ENCODE results near the gene RPA3. TPM values are rescaled to one million over a fixed set of nuclear protein-coding genes. Genes with fewer than 3 reads are reported as not detected.
A peak's percentile ranks its signal among the peaks of the same experiment; 100 is the strongest.
"Not testable (repeated sequence)": the region's sequence is repeated elsewhere in the genome, so short reads cannot be mapped to it uniquely, and the experiment has no call there.

Gene RPA3
- total RNA-seq, 6 donors from 2014 or later: 6.3 to 31.1 (median 19.5) TPM

GRCh38 chr7:7687800-7688199, 30.6 kb downstream of the RPA3 start:
- no peak for DNase-seq
- Histone ChIP-seq H3K27me3 (no peaks in the 10 kb centered on the region), H3K27ac (peak overlapping the region in 2 of 4 donors; percentile 2 to 23), H3K4me3 (peak overlapping the region in 1 of 4 donors; percentile 1), H3K36me3 (no peaks in the 10 kb centered on the region), H3K9me3 (no peaks in the 10 kb centered on the region), H3K4me1 (peaks cover 12 to 17% (median 13%) of the 10 kb centered on the region in 4 donors)
- ATAC-seq (ENCODE audit: low FRiP score in 2 of 2): no peak
- 26 to 40% methylated on average over 1 of the region's 1 CpG for WGBS, 2 donors
- no peak for TF ChIP-seq POLR2AphosphoS5 (IDR thresholded peaks at IDR 0.05)
- TF ChIP-seq EP300 (IDR thresholded peaks at IDR 0.05): no peak

DNA sequence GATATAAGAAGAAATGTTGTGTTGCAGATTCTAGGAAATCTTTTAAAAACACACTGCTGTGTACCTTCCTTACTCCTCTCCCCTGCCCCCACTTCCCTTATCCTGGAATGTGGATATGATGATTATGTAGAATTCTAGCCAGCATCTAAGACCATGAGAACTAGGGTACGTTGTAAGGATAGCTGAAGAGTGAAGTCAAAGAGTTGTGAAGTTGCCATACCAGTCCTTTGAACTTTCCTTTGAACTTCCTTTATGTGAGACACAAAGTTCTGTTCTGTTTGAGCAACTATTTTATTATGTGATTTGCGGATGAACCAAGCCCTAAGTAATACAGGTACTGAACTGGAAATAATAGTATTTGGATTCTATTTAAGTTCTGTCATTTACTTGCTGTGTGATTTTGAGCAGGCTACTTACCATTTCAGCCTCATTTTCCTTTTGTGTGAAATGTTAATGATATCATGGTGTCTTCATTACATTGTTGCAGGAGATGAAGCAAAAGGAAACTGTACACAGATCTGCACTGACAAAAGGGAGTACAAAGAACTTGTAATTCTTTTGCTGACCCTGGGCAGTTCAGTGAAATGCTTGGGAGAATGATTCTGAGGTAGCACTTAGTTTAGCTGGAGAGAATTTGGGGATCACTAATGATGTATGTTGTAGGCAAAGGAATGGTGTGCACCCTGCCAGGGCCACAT, 31.4 kb downstream of the RPA3 start:
- Histone ChIP-seq H3K4me1 (peaks cover 13 to 17% (median 14%) of the 10 kb centered on the region in 4 donors), H3K27ac (no peak overlapping the region), H3K27me3 (no peaks in the 10 kb centered on the region), H3K36me3 (no peaks in the 10 kb centered on the region), H3K9me3 (no peaks in the 10 kb centered on the region), H3K4me3 (no peak overlapping the region)
- DNase-seq: no peak
- no peak for ATAC-seq (ENCODE audit: low FRiP score in 2 of 2)
- 59 to 67% methylated on average over 2 of the region's 2 CpGs for WGBS, 2 donors
- TF ChIP-seq EP300 (IDR thresholded peaks at IDR 0.05) (no peak), POLR2AphosphoS5 (IDR thresholded peaks at IDR 0.05) (no peak), CTCF (IDR thresholded peaks at IDR 0.05) (no peak), POLR2A (IDR thresholded peaks at IDR 0.05) (no peak)

GRCh38 chr7:7682861-7683260, 35.5 kb downstream of the RPA3 start:
- WGBS, 2 donors: 48 to 58% methylated on average over 5 of the region's 5 CpGs
- no peak for TF ChIP-seq EP300 (IDR thresholded peaks at IDR 0.05)
- TF ChIP-seq CTCF (IDR thresholded peaks at IDR 0.05): no peak
- no peak for TF ChIP-seq POLR2AphosphoS5 (IDR thresholded peaks at IDR 0.05)
- no peak for TF ChIP-seq POLR2A (IDR thresholded peaks at IDR 0.05)
- Histone ChIP-seq H3K27ac (no peak overlapping the region), H3K27me3 (no peaks in the 10 kb centered on the region), H3K4me1 (peaks cover 15 to 28% (median 23%) of the 10 kb centered on the region in 4 donors), H3K9me3 (no peaks in the 10 kb centered on the region), H3K36me3 (no peaks in the 10 kb centered on the region), H3K4me3 (no peak overlapping the region)
- no peak for ATAC-seq (ENCODE audit: low FRiP score in 2 of 2)
- DNase-seq: no peak

- no peaks in the 10 kb centered on the region for H3K27me3 ChIP-seq
- TF ChIP-seq EP300 (IDR thresholded peaks at IDR 0.05) (no peak), CTCF (IDR thresholded peaks at IDR 0.05) (no peak), POLR2A (IDR thresholded peaks at IDR 0.05) (no peak), POLR2AphosphoS5 (IDR thresholded peaks at IDR 0.05) (no peak)
- DNase-seq: no peak
- H3K27ac ChIP-seq: peak overlapping the region in 1 of 4 donors; percentile 60
- H3K36me3 ChIP-seq: no peaks in the 10 kb centered on the region
- peaks cover 0 to 3% (median 0%) of the 10 kb centered on the region in 4 donors for H3K9me3 ChIP-seq
- peaks cover 7 to 19% (median 16%) of the 10 kb centered on the region in 4 donors for H3K4me1 ChIP-seq
- H3K4me3 ChIP-seq: no peak overlapping the region
- ATAC-seq (ENCODE audit: low FRiP score in 2 of 2): no peak
These were observed 36.5 kb downstream of the RPA3 start for GRCh38 chr7:7681936-7682329.

DNA sequence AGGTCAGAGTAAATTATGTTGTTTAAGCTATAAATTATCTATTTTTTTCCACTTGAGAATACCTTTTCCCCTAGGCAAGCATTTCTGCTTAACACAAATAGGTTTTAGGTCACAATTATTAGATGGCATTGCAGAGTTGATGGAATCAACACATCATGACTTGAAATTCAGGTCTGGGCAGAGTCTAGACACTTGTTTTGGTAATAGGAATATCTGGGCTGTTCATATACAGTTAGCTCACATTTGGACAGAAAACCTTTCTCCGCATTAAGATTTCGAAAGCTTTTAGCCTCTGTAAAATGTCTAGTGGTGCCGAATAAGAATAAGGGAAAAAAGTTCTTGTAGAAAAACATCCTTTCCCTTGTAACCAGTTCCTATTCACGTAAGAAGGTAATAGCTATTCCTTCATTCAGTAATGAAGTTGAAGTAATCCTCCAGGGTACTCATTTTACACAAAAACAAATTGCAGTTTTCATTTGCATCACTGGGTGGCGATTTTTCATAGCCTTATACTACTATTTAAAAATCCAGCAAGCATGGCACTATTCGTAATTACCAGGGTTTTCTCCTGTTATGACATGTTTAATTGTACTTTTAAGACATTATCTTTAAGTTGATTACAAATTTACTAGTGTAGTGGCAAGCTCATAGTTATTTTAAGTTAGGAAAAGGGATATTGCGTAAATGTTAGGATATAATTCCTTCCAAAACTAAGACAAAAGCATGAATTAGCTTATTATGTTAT, 37.0 kb downstream of the RPA3 start:
- Histone ChIP-seq H3K27ac (peak overlapping the region in 2 of 4 donors; percentile 48 to 60), H3K9me3 (peaks cover 0 to 3% (median 0%) of the 10 kb centered on the region in 4 donors), H3K36me3 (peaks cover 0 to under 1% (median 0%) of the 10 kb centered on the region in 4 donors), H3K4me3 (no peak overlapping the region), H3K4me1 (peaks cover 4 to 16% (median 12%) of the 10 kb centered on the region in 4 donors), H3K27me3 (no peaks in the 10 kb centered on the region)
- TF ChIP-seq EP300 (IDR thresholded peaks at IDR 0.05) (no peak), CTCF (IDR thresholded peaks at IDR 0.05) (peak; percentile 29 to 73 (median 58))
- DNase-seq (no peak), ATAC-seq (ENCODE audit: low FRiP score in 2 of 2) (peak; percentile 57 to 86)
- WGBS, 2 donors: 33 to 36% methylated on average over 7 of the region's 7 CpGs

DNA sequence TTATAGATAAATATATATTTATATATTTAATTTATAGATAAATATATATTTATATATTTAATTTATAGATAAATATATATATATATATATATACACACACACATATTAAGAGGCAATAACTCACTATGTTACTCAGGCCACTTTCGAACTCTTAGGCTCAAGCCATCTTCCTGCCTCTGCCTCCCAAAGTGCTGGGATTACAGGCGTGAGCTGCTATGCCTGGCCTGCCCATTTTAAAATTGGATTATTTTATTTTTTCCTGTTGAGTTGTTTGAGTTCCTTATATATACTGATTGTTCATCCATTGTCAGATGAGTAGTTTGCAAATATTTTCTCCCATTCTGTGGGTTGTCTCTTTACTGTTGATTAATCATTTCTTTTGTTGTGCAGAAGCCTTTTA, 38.8 kb downstream of the RPA3 start:
- not testable (repeated sequence) for H3K4me3 ChIP-seq; H3K27me3 ChIP-seq; H3K27ac ChIP-seq; H3K9me3 ChIP-seq; DNase-seq; ATAC-seq (ENCODE audit: low FRiP score in 2 of 2)
- peaks cover 4 to 16% (median 12%) of the 10 kb centered on the region in 4 donors for H3K4me1 ChIP-seq
- H3K36me3 ChIP-seq: peaks cover 0 to 13% (median 2%) of the 10 kb centered on the region in 4 donors
- 93 to 100% methylated on average over 2 of the region's 2 CpGs for WGBS, 2 donors

Data from upper lobe of left lung (tissue), 6 donors.